Endothelial cell of umbilical vein (primary cell): ENCODE measurements around the gene KRTAP22-1. TPM values are rescaled to one million over a fixed set of nuclear protein-coding genes. Genes with fewer than 3 reads are reported as not detected.

Experiments
- BruUV-seq: library from RNA; stranded (reverse); fragments of 400-500 nt; replicated peaks from 2 replicates; lab custom pipeline; 2021; lab: Mats Ljungman, UMichigan
- CTCF ChIA-PET: fragments of 300-600, 350-600 bp; sonication (Branson Sonifier 250); formaldehyde crosslinking; loops from one replicate; lab custom pipeline; 2021; ENCODE audit warnings: antibody characterized with exemption, inconsistent platforms; lab: Charles Lee
- POLR2A ChIA-PET: fragments of 300-600, 350-600 bp; sonication (Branson Sonifier 250); formaldehyde crosslinking; loops from one replicate; lab custom pipeline; 2021; ENCODE audit warnings: antibody characterized with exemption, inconsistent platforms; lab: Charles Lee
- DNase-seq: peaks from one replicate; pipeline ENCODE4 v3.0.0-alpha.2; 2011; ENCODE audit warnings: low read depth, low spot score
- FAIRE-seq: peaks from 2 replicates; lab custom pipeline; 2011; peaks lifted over from hg19 to GRCh38; lab: Jason Lieb, UNC
- H2AFZ ChIP-seq: 2 replicates; pipeline ENCODE4 v1.6.0; 2012; ENCODE audit warnings: low read depth, low read length, control low read depth, inconsistent platforms
- H3K27ac ChIP-seq: 2 replicates; pipeline ENCODE4 v1.5.1; 2011; ENCODE audit warnings: low read depth, mild to moderate bottlenecking, control low read depth, low read length, moderate library complexity; ENCODE audit not compliant: insufficient read depth
- H3K27me3 ChIP-seq, 2 experiments: 2 replicates each; pipeline versions ENCODE4 v1.6.0 to v1.6.1; 2011; ENCODE audit warnings: low read length in 2 of 2, mixed read lengths in 1 of 2; ENCODE audit not compliant: control insufficient read depth in 2 of 2, insufficient read depth in 2 of 2
- H3K36me3 ChIP-seq, 2 experiments: 2 replicates in 1 of 2; 3 replicates in 1 of 2; pipeline ENCODE4 v1.5.1; 2011; ENCODE audit warnings: low read length in 2 of 2, mild to moderate bottlenecking in 1 of 2, moderate library complexity in 1 of 2; ENCODE audit not compliant: control insufficient read depth in 2 of 2, insufficient read depth in 2 of 2; ENCODE audit errors: extremely low read depth in 1 of 2
- H3K4me1 ChIP-seq: 3 replicates; pipeline ENCODE4 v1.5.1; 2011; ENCODE audit warnings: mild to moderate bottlenecking, low read length; ENCODE audit not compliant: control insufficient read depth, insufficient read depth; ENCODE audit errors: extremely low read depth
- H3K4me2 ChIP-seq: 2 replicates; pipeline ENCODE4 v1.6.1; 2011; ENCODE audit warnings: low read length, control low read depth, mixed read lengths; ENCODE audit not compliant: insufficient read depth
- H3K4me3 ChIP-seq, 3 experiments: fragments of 200-600 bp in 1 of 3; sonication (generic), shearing (Covaris generic) in 1 of 3; replicated peaks in 1 of 3; 2 replicates each; pipeline ENCODE4 v1.5.1; 2011 to 2016; ENCODE audit warnings: control low read depth in 3 of 3, low read length in 3 of 3, mild to moderate bottlenecking in 2 of 3, inconsistent platforms in 1 of 3, low read depth in 1 of 3, moderate library complexity in 1 of 3; ENCODE audit not compliant: insufficient read depth in 1 of 3
- H3K79me2 ChIP-seq: 2 replicates; pipeline ENCODE4 v1.6.0; 2012; ENCODE audit warnings: low read length, inconsistent platforms; ENCODE audit not compliant: control insufficient read depth, insufficient read depth
- H3K9ac ChIP-seq: replicated peaks from 2 replicates; pipeline ENCODE3; 2011; ENCODE audit warnings: low read length, control low read depth; ENCODE audit not compliant: insufficient read depth; ENCODE audit errors: extremely low read depth
- H3K9me1 ChIP-seq: replicated peaks from 3 replicates; pipeline ENCODE4 v1.6.0; 2011; ENCODE audit warnings: mild to moderate bottlenecking, low read length; ENCODE audit not compliant: control insufficient read depth, insufficient read depth; ENCODE audit errors: extremely low read depth
- H3K9me3 ChIP-seq: replicated peaks from 2 replicates; pipeline ENCODE4 v1.5.1; 2012; ENCODE audit warnings: low read length, inconsistent platforms; ENCODE audit not compliant: control insufficient read depth, insufficient read depth
- H4K20me1 ChIP-seq: replicated peaks from 2 replicates; pipeline ENCODE3; 2011; ENCODE audit warnings: mild to moderate bottlenecking, low read length; ENCODE audit not compliant: control insufficient read depth, insufficient read depth; ENCODE audit errors: extremely low read depth
- EZH2 ChIP-seq: IDR thresholded peaks from 2 replicates; pipeline ENCODE4 v1.6.1; 2012; ENCODE audit warnings: borderline replicate concordance, low read depth, mild to moderate bottlenecking, moderate library complexity, low read length, inconsistent platforms; ENCODE audit not compliant: severe bottlenecking
- FOS ChIP-seq: IDR thresholded peaks from 2 replicates; pipeline ENCODE4 v1.6.1; 2011; ENCODE audit warnings: mild to moderate bottlenecking, low read length, moderate library complexity, borderline replicate concordance; ENCODE audit not compliant: insufficient read depth
- GATA2 ChIP-seq: IDR thresholded peaks from 2 replicates; pipeline ENCODE4 v1.7.0; 2011; ENCODE audit warnings: low read depth, mild to moderate bottlenecking, moderate library complexity, mixed read lengths, low read length; ENCODE audit not compliant: insufficient read length, insufficient read depth
- JUN ChIP-seq: IDR thresholded peaks from 2 replicates; pipeline ENCODE4 v1.6.1; 2011; ENCODE audit warnings: borderline replicate concordance, low read depth; ENCODE audit not compliant: insufficient read length, insufficient read depth
- MAX ChIP-seq: IDR thresholded peaks from 2 replicates; pipeline ENCODE4 v1.6.1; 2011; ENCODE audit not compliant: insufficient read depth, insufficient read length
- MYC ChIP-seq: IDR thresholded peaks from one replicate; pipeline ENCODE4 v1.6.1; 2011; ENCODE audit warnings: mild to moderate bottlenecking, low read depth, low read length
- POLR2A ChIP-seq: IDR thresholded peaks from 2 replicates; pipeline ENCODE4 v1.6.1; 2012; ENCODE audit warnings: low read depth, mild to moderate bottlenecking, control low read depth, low read length
- POLR2AphosphoS5 ChIP-seq: IDR thresholded peaks from 2 replicates; pipeline ENCODE4 v1.6.1; 2012; ENCODE audit warnings: low read depth, mild to moderate bottlenecking, control low read depth, low read length, moderate library complexity; ENCODE audit not compliant: insufficient read depth
- dilution Hi-C: fragments of 300-500 bp; cut with MboI; formaldehyde crosslinking; loops from one replicate; pipeline ENCODE4 v1.15.0; 2019; ENCODE audit warnings: low sequenced_read_pairs; ENCODE audit not compliant: extremely low pct_ligation_motif_present
- intact Hi-C: fragments of 100-400 bp; cut with micrococcal nuclease; formaldehyde crosslinking; loops from one replicate; pipeline ENCODE4 v1.10.0; 2022
- polyA plus RNA-seq, 4 experiments: library from polyadenylated mRNA; depleted of rRNA in 3 of 4; stranded (reverse) in 3 of 4; unstranded in 1 of 4; fragments of >200 nt; gene quantifications; 2 replicates each; pipeline versions ENCODE4 v1.2.1 to v1.2.3, GENCODE V29; 2011 to 2012; ENCODE audit warnings: missing spikeins in 1 of 4
- total RNA-seq: library from RNA; stranded (reverse); gene quantifications from 2 replicates; pipeline ENCODE4 v1.2.3, GENCODE V29; 2021
- TF ChIP-seq, protein P1 (sequence below), 2 donors: IDR thresholded peaks; 1 replicate in 1 of 2; 2 replicates in 1 of 2; pipeline ENCODE4 v1.5.1; 2011; ENCODE audit warnings: low read length in 2 of 2, mild to moderate bottlenecking in 2 of 2, moderate library complexity in 2 of 2, control low read depth in 1 of 2, inconsistent platforms in 1 of 2, low read depth in 1 of 2; ENCODE audit not compliant: insufficient read depth in 1 of 2; ENCODE audit errors: extremely low read depth in 1 of 2

Gene KRTAP22-1
- total and polyA plus RNA-seq, 2 donors (not counting 3 experiments of a cell fraction or from before 2014, with no cell fraction given) = not detected

- TF ChIP-seq POLR2A = no peak
- TF ChIP-seq FOS = no peak
- no peak for TF ChIP-seq EZH2
- TF ChIP-seq MAX = no peak
- no peak for TF ChIP-seq POLR2AphosphoS5
- TF ChIP-seq JUN = no peak
- no peak for TF ChIP-seq GATA2
- TF ChIP-seq, protein P1, sequence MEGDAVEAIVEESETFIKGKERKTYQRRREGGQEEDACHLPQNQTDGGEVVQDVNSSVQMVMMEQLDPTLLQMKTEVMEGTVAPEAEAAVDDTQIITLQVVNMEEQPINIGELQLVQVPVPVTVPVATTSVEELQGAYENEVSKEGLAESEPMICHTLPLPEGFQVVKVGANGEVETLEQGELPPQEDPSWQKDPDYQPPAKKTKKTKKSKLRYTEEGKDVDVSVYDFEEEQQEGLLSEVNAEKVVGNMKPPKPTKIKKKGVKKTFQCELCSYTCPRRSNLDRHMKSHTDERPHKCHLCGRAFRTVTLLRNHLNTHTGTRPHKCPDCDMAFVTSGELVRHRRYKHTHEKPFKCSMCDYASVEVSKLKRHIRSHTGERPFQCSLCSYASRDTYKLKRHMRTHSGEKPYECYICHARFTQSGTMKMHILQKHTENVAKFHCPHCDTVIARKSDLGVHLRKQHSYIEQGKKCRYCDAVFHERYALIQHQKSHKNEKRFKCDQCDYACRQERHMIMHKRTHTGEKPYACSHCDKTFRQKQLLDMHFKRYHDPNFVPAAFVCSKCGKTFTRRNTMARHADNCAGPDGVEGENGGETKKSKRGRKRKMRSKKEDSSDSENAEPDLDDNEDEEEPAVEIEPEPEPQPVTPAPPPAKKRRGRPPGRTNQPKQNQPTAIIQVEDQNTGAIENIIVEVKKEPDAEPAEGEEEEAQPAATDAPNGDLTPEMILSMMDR (IDR thresholded peaks at IDR 0.05; ENCODE audit: extremely low read depth in 1 of 2, insufficient read depth in 1 of 2, low read depth in 1 of 2, low read length in 2 of 2) = no peak
- no peak for TF ChIP-seq MYC
- no peak overlapping the region for H3K9ac ChIP-seq
- H3K9me1 ChIP-seq = no peaks in the 10 kb centered on the region
- no peaks in the 10 kb centered on the region for H3K79me2 ChIP-seq
- no peak for DNase-seq
- peaks cover 6% of the 10 kb centered on the region for H3K9me3 ChIP-seq
- H4K20me1 ChIP-seq = no peaks in the 10 kb centered on the region
- H3K4me1 ChIP-seq = no peaks in the 10 kb centered on the region
- ChIA-PET CTCF (no interaction called here), POLR2A (no interaction called here)
- BruUV-seq = no TSS peak
- dilution Hi-C loops = no loop called here
- H3K4me2 ChIP-seq = no peak overlapping the region
- no peak overlapping the region for H2AFZ ChIP-seq
- no peaks in the 10 kb centered on the region for H3K27me3 ChIP-seq
- intact Hi-C loops = no loop called here
- no peak overlapping the region for H3K27ac ChIP-seq
- H3K36me3 ChIP-seq = no peaks in the 10 kb centered on the region
- no peak for FAIRE-seq
- no peak overlapping the region for H3K4me3 ChIP-seq
These were observed 11.2 kb downstream of the KRTAP22-1 start for GRCh38 chr21:30612132-30612531.
